ENCODE data around the gene USP36.
A peak's percentile ranks its signal among the peaks of the same experiment; 100 is the strongest.
"Not testable (repeated sequence)": the region's sequence is repeated elsewhere in the genome, so short reads cannot be mapped to it uniquely, and the experiment has no call there.

The USP36 gene

DNA sequence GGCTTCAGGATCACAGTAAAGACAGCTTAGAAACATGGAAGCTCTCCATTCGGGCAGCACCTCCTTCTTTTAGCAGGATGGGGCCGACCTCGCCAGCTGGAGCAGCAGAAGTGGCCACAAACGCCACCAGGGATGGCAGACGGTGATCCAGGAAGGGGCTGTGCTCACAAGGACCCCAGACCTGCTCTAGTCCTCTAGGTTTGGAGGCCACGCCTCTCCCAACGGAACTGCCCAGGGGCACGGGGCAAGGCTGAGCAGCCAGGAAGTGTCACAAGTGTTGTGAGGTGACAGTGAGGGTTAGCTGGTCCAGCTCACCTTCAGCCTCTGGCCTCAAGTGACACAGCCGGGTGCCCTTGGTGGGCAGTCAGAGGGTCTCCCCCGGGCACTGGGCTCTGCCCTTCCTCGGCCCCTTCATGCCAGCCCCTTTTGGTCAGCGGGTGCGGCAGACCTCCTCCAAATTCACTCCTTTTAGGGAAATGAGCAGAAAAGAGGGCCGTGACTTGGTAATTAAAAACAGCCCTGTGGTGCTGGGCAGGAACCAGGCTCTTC, 42.0 kb upstream of the USP36 start:
- H3K4me1 ChIP-seq (ENCODE audit: insufficient read depth, low read length): peaks cover 81% of the 10 kb centered on the region
- peaks cover 19% of the 10 kb centered on the region for H3K36me3 ChIP-seq (ENCODE audit: insufficient read depth, low read length)
- H3K27ac ChIP-seq (ENCODE audit: low read depth, low read length): peak overlapping the region; percentile 90
- no peaks in the 10 kb centered on the region for H3K9me3 ChIP-seq (ENCODE audit: low read length)
- H3K27me3 ChIP-seq (ENCODE audit: control insufficient read depth in 1 of 2, insufficient read depth in 2 of 2, low read length in 2 of 2): no peaks in the 10 kb centered on the region
- H3K4me3 ChIP-seq (ENCODE audit: low read depth in 1 of 2, low read length in 2 of 2): no peak overlapping the region
- H3K9ac ChIP-seq (ENCODE audit: low read length): peak overlapping the region; percentile 28

DNA sequence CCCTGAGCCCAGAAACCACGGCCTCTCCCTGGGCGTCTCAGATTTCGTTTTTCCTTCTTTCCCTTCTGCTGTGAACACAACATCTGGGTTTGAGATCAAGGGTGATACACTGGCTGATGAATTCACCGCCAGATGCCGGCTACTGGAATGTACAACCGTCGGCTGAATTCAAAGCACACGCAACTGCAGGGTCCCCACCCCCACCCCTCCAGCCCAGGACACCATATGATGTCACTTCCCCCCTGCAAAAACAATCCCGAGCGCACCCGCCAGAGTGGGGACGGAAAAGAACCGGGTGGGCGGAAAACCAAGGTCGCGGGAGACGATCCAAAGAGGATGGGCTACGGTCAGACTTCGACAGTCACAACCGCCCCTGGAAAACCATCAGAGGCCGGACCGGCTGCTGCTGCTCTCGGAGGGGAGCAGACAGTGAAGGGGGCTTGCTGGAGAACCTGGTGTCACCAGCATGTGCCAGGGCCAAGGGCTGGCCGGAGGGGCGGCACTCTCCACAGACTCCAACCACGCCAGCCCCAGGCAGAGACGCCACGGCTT, 39.1 kb upstream of the USP36 start:
- peak overlapping the region in 1 of 2 donors; percentile 26 for H3K4me3 ChIP-seq (ENCODE audit: low read depth in 1 of 2, low read length in 2 of 2)
- no peaks in the 10 kb centered on the region for H3K9me3 ChIP-seq (ENCODE audit: low read length)
- H3K27me3 ChIP-seq (ENCODE audit: control insufficient read depth in 1 of 2, insufficient read depth in 2 of 2, low read length in 2 of 2): no peaks in the 10 kb centered on the region
- H3K4me1 ChIP-seq (ENCODE audit: insufficient read depth, low read length): peaks cover 74% of the 10 kb centered on the region
- peak overlapping the region; percentile 50 for H3K27ac ChIP-seq (ENCODE audit: low read depth, low read length)
- H3K36me3 ChIP-seq (ENCODE audit: insufficient read depth, low read length): peaks cover 6% of the 10 kb centered on the region
- H3K9ac ChIP-seq (ENCODE audit: low read length): peak overlapping the region; percentile 2

DNA sequence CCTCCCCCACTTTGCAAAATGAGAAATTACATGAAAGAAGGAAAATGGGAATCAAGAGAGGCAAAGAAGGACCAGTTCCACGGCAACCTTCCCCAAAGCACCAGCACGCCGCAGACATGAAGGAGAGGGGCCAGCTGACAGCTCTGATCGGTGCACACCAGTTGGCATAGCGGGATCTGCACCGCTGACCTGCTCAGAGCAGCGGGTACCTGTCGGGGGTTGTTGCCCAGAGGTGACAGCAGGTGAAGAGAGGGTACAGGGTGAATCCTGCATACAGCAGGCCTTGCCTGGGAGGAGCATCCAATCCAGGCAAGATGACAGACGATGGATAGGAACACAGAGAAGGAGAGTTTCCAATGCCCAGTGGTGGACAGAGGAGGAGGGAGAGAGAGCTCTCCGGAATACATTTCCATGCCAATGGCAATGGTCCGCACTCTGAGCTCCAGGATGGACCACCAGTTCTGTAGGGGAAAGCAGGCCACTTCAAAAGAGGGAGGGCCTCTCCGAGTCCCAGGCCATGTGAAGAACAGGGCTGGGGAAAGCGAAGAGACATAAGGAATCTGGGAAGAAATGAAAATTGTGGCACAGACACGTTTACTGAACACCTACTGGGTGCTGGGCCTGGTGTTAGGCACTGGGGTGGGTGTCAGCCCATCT, 38.4 kb upstream of the USP36 start:
- no peaks in the 10 kb centered on the region for H3K27me3 ChIP-seq (ENCODE audit: control insufficient read depth in 1 of 2, insufficient read depth in 2 of 2, low read length in 2 of 2)
- H3K4me3 ChIP-seq (ENCODE audit: low read depth in 1 of 2, low read length in 2 of 2): no peak overlapping the region
- peaks cover 71% of the 10 kb centered on the region for H3K4me1 ChIP-seq (ENCODE audit: insufficient read depth, low read length)

DNA sequence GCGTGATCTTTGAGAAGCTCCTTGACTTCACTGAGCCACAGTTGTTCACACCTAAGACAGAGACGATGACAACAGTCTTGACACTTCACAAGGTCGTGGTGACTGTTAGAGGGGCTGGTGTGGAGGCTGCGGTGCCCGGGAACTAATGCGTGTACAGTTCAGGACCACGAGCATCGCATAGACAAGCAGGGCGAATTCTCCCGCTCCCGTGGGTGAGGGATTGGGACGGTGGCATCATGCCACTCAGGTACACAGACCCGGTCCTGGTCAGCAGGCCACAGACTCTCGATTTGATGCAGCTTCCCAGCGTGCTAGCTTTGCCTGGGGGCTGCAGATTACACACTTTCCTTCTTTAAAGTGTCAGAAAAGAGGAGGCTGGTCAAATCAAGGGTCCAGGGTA, 37.6 kb upstream of the USP36 start:
- peaks cover 12% of the 10 kb centered on the region for H3K36me3 ChIP-seq (ENCODE audit: insufficient read depth, low read length)
- no peak overlapping the region for H3K4me3 ChIP-seq (ENCODE audit: low read depth in 1 of 2, low read length in 2 of 2)
- H3K9me3 ChIP-seq (ENCODE audit: low read length): no peaks in the 10 kb centered on the region
- H3K9ac ChIP-seq (ENCODE audit: low read length): no peak overlapping the region
- H3K27me3 ChIP-seq (ENCODE audit: control insufficient read depth in 1 of 2, insufficient read depth in 2 of 2, low read length in 2 of 2): no peaks in the 10 kb centered on the region
- peaks cover 71% of the 10 kb centered on the region for H3K4me1 ChIP-seq (ENCODE audit: insufficient read depth, low read length)
- H3K27ac ChIP-seq (ENCODE audit: low read depth, low read length): no peak overlapping the region

More for the DNA sequence above, 38.4 kb upstream of the USP36 start:
- Histone ChIP-seq H3K36me3 (ENCODE audit: insufficient read depth, low read length) (peaks cover 6% of the 10 kb centered on the region), H3K9me3 (ENCODE audit: low read length) (no peaks in the 10 kb centered on the region), H3K9ac (ENCODE audit: low read length) (peak overlapping the region; percentile 2), H3K27ac (ENCODE audit: low read depth, low read length) (peak overlapping the region; percentile 50)

DNA sequence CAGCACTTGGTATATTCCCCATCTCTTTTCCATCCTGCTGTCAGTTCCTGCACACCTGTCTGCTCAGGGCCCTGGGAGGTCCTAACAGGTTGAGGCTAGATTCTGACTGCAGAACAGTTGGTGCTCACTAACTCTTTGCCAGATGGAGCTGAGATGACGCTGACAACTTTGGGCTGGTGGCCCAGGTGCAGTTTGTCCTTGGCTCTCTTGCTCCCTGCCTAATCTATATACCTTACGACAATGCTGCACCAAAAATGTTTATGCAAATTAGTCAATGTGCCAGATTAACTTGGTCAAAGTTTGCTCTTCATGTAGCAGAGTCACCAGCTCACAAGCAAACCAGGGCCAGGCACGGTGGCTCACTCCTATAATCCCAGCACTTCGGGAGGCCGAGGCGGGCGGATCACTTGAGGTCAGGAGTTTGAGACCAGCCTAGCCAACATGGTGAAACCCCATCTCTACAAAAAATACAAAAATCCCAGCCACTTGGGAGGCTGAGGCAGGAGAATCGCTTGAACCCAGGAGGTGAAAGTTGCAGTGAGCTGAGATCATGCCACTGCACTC, 36.4 kb upstream of the USP36 start:
- not testable (repeated sequence) for H3K9me3 ChIP-seq (ENCODE audit: low read length); H3K27ac ChIP-seq (ENCODE audit: low read depth, low read length); H3K4me3 ChIP-seq (ENCODE audit: low read depth in 1 of 2, low read length in 2 of 2); H3K9ac ChIP-seq (ENCODE audit: low read length); H3K27me3 ChIP-seq (ENCODE audit: control insufficient read depth in 1 of 2, insufficient read depth in 2 of 2, low read length in 2 of 2)
- H3K36me3 ChIP-seq (ENCODE audit: insufficient read depth, low read length): peaks cover 24% of the 10 kb centered on the region
- H3K4me1 ChIP-seq (ENCODE audit: insufficient read depth, low read length): peaks cover 59% of the 10 kb centered on the region

DNA sequence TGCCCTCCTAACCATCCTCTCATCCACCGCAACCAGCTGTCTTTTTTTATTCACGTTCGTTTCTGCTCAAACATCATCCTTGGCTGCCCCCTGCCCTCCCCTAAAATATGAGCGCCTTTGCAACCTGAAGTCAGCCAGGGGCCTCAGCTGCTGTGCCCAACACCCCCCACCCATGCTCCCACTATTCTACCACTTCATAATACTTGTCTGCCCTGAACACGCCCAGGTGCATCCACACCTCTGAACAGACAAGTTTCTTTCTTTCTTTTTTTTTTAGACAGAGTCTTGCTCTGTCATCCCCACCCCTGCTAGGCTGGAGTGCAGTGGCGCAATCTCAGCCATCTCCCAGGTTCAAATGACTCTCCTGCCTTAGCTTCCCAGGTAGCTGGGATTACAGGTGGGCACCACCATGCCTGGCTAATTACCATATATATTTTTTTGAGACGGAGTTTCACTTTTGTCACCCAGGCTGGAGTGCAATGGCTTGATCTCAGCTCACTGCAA, 35.5 kb upstream of the USP36 start:
- no peak overlapping the region for H3K9ac ChIP-seq (ENCODE audit: low read length)
- peaks cover 53% of the 10 kb centered on the region for H3K4me1 ChIP-seq (ENCODE audit: insufficient read depth, low read length)
- H3K27ac ChIP-seq (ENCODE audit: low read depth, low read length): no peak overlapping the region
- H3K36me3 ChIP-seq (ENCODE audit: insufficient read depth, low read length): peaks cover 26% of the 10 kb centered on the region
- H3K27me3 ChIP-seq (ENCODE audit: control insufficient read depth in 1 of 2, insufficient read depth in 2 of 2, low read length in 2 of 2): no peaks in the 10 kb centered on the region
- no peaks in the 10 kb centered on the region for H3K9me3 ChIP-seq (ENCODE audit: low read length)
- no peak overlapping the region for H3K4me3 ChIP-seq (ENCODE audit: low read depth in 1 of 2, low read length in 2 of 2)

DNA sequence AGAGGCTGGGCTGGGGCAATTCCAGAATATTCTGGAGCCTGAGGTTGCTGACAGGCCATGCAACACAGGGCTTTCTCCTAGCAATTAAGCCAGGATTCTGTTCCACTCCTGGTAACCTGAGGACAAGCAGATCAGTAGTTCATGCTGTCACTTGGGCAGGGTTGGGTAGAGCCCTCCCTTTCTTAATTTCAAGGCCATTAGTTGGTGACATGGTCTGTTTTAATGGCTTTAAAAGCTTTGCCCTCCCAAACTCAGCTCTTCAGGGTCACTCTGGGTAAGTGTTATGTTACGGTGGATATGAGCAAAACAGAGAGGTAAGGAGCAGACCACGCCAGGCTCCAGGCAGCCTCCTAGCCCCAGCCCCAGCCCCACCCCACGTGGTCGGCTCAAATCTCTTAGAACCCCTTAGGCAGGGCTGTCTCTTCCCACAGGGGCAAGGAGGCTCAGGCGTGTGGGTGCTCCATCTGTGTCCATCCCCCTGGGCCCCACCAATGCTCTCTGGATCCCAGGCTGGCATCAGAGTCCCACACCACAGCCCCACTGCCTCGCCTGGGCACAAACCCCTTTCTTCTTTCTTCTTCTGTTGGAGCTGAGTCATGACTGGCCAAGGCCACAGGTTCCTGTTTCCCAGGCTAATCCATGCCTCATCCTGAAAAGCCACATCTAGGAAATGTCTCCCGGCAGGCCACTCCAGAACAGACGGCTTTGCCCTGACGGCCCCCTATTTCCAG, 34.9 kb upstream of the USP36 start:
- Histone ChIP-seq H3K27me3 (ENCODE audit: control insufficient read depth in 1 of 2, insufficient read depth in 2 of 2, low read length in 2 of 2) (no peaks in the 10 kb centered on the region), H3K4me3 (ENCODE audit: low read depth in 1 of 2, low read length in 2 of 2) (no peak overlapping the region), H3K9me3 (ENCODE audit: low read length) (no peaks in the 10 kb centered on the region), H3K4me1 (ENCODE audit: insufficient read depth, low read length) (peaks cover 47% of the 10 kb centered on the region), H3K36me3 (ENCODE audit: insufficient read depth, low read length) (peaks cover 30% of the 10 kb centered on the region), H3K9ac (ENCODE audit: low read length) (no peak overlapping the region), H3K27ac (ENCODE audit: low read depth, low read length) (peak overlapping the region; percentile 13)

DNA sequence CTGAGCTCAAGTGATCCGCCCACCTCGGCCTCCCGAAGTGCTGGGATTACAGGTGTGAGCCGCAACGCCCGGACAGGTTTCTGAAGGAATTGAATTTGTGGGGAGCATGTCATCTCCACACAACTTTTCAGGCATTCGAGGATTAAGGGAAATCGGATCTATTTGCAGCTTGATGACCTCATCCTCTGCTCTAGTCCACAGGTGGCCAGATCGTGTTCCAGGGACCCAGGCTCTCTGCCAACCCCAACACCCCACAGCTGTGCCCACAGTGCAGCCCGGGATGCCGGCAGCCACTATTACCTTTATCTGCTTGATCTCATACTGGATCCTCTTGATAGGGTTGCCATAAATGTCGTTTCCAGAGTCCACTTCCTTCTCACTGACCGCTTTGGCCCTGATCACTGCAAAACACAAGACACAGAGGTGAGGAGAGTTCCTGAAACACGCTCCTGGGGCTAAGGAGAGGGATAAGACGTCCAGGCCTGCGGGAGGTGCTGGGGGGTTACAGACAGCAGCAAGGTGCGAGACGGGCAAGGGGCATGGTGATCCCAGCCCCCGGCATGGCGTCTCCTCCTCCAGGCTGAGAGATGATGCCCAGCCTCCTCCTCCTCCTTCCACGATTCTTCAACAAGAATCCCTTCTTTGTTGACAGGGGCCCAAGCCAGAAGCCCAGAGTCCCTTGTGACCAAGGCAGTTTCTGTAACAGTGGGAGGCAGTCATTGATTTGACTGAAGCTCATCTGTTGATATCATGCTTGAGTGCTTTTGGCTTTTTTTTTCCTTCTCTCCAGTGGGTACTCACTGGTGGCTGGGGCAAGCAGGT, 33.1 kb upstream of the USP36 start:
- no peak overlapping the region for H3K4me3 ChIP-seq (ENCODE audit: low read depth in 1 of 2, low read length in 2 of 2)
- H3K9me3 ChIP-seq (ENCODE audit: low read length): no peaks in the 10 kb centered on the region
- H3K27me3 ChIP-seq (ENCODE audit: control insufficient read depth in 1 of 2, insufficient read depth in 2 of 2, low read length in 2 of 2): no peaks in the 10 kb centered on the region
- H3K36me3 ChIP-seq (ENCODE audit: insufficient read depth, low read length): peaks cover 48% of the 10 kb centered on the region
- peaks cover 29% of the 10 kb centered on the region for H3K4me1 ChIP-seq (ENCODE audit: insufficient read depth, low read length)
- no peak overlapping the region for H3K9ac ChIP-seq (ENCODE audit: low read length)
- no peak overlapping the region for H3K27ac ChIP-seq (ENCODE audit: low read depth, low read length)

DNA sequence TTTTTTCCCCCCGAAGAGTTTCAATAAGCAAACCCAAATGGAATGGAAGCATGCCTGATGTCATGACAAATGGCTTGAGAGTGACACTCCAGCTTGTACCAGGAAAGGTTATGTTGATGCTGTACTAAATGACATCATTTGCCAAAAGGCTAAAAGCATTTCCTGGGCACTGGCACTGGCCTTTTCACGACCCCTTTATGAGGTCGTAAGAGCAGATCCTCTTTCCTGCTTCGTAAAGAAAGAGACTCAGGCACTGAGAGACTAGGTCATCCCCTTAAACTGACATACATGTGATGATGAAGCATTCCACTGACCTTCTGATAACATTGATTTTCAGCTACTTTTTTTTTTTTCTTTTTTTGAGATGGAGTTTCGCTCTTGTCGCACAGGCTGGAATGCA, 31.9 kb upstream of the USP36 start:
- no peak overlapping the region for H3K27ac ChIP-seq (ENCODE audit: low read depth, low read length)
- H3K4me3 ChIP-seq (ENCODE audit: low read depth in 1 of 2, low read length in 2 of 2): no peak overlapping the region

DNA sequence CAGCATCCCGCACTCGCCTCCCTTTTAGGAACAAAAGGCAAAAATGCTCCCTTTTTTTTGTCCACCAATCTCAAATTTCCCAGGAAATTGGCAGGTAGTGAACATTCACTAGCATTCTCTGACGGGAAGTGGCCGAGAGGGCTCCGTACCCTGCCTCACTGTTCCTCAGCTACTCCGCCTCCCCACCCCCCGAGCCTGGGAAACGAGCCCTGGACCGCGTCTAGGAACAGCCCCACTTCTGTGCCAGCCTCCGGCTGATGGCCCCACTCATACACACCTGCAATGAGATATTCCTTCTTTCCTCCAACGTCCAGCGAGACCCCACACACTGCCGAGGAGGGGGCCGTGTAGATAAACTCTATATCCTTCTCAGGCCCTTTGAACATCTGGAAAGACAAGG, 30.0 kb upstream of the USP36 start:
- Histone ChIP-seq H3K27ac (ENCODE audit: low read depth, low read length) (no peak overlapping the region), H3K9me3 (ENCODE audit: low read length) (no peaks in the 10 kb centered on the region), H3K9ac (ENCODE audit: low read length) (no peak overlapping the region), H3K27me3 (ENCODE audit: control insufficient read depth in 1 of 2, insufficient read depth in 2 of 2, low read length in 2 of 2) (no peaks in the 10 kb centered on the region), H3K4me3 (ENCODE audit: low read depth in 1 of 2, low read length in 2 of 2) (no peak overlapping the region), H3K4me1 (ENCODE audit: insufficient read depth, low read length) (peaks cover 35% of the 10 kb centered on the region), H3K36me3 (ENCODE audit: insufficient read depth, low read length) (peaks cover 56% of the 10 kb centered on the region)

More for the DNA sequence above, 31.9 kb upstream of the USP36 start:
- Histone ChIP-seq H3K36me3 (ENCODE audit: insufficient read depth, low read length) (peaks cover 56% of the 10 kb centered on the region), H3K27me3 (ENCODE audit: control insufficient read depth in 1 of 2, insufficient read depth in 2 of 2, low read length in 2 of 2) (no peaks in the 10 kb centered on the region), H3K4me1 (ENCODE audit: insufficient read depth, low read length) (peaks cover 28% of the 10 kb centered on the region), H3K9ac (ENCODE audit: low read length) (no peak overlapping the region), H3K9me3 (ENCODE audit: low read length) (no peaks in the 10 kb centered on the region)
